ENCODE data around the gene FBLN2. TPM values are rescaled to one million over a fixed set of nuclear protein-coding genes. Genes with fewer than 3 reads are reported as not detected.

Gene FBLN2
- total RNA-seq, 1 experiment from 2014 or later = 36.7 TPM

DNA sequence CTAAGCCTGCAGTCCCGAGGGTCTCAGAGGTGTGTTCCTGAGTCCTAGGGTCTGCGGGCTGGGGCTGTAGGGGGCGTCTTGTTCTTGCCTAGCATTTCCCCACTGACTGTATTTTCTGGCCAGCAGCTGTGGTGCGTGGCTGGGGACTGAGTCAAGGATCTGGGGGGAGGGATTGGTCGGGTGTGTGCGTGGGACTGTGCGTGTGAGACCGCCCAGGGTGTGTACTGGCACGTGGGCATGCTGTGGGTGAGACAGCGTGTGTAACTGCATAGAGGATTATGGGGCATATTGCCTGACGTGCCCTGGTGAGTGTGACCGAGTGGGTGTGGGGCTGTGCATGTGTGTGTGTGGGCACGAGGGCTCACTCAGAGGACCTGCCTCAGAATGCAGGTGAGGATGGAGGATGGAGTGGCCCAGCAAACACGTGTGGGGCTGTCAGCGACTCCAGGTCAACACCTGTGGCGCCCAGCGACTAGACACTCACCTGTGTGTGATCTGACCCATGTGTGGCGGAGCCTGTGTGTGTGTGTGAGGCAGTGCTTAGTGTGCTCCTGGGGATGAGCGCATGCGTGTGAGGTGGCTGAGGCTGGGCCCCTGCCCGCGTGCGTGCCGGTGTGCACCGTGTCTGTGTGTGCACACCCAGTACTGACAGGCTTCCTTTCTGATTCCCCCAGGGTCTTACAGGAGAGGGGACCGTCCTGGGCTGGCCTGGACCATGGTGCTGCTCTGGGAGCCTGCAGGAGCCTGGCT lies 20.9 kb downstream of the FBLN2 start:
- no TSS peak for BruUV-seq (replicated peaks)
- no peak overlapping the region for H3K4me3 ChIP-seq (ENCODE audit: low read depth, low read length)
- intact Hi-C loops (cut with micrococcal nuclease; ENCODE audit: unreplicated experiment) = no loop called here
- DNase-seq = no peak
- H3K27ac Mint-ChIP-seq (ENCODE audit: unreplicated experiment) = no peak overlapping the region
- CTCF ChIA-PET = interaction anchor here (1.0 kb wide), 1 partner anchor 79 kb away, joined by 6 read pairs; no protein-coding TSS in a partner anchor
- TF ChIP-seq, protein P1, sequence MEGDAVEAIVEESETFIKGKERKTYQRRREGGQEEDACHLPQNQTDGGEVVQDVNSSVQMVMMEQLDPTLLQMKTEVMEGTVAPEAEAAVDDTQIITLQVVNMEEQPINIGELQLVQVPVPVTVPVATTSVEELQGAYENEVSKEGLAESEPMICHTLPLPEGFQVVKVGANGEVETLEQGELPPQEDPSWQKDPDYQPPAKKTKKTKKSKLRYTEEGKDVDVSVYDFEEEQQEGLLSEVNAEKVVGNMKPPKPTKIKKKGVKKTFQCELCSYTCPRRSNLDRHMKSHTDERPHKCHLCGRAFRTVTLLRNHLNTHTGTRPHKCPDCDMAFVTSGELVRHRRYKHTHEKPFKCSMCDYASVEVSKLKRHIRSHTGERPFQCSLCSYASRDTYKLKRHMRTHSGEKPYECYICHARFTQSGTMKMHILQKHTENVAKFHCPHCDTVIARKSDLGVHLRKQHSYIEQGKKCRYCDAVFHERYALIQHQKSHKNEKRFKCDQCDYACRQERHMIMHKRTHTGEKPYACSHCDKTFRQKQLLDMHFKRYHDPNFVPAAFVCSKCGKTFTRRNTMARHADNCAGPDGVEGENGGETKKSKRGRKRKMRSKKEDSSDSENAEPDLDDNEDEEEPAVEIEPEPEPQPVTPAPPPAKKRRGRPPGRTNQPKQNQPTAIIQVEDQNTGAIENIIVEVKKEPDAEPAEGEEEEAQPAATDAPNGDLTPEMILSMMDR (IDR thresholded peaks at IDR 0.05; ENCODE audit: insufficient read depth in 1 of 2, low read depth in 1 of 2, low read length in 1 of 2, severe bottlenecking in 1 of 2, unreplicated experiment in 1 of 2) = no peak
- H3K4me1 Mint-ChIP-seq (ENCODE audit: low read depth, unreplicated experiment) = no peaks in the 10 kb centered on the region
- H3K9me3 Mint-ChIP-seq (ENCODE audit: unreplicated experiment) = no peaks in the 10 kb centered on the region
- POLR2A ChIA-PET = no interaction called here
- no peak overlapping the region for H3K4me3 Mint-ChIP-seq (ENCODE audit: unreplicated experiment)
- H3K4me1 ChIP-seq = no peaks in the 10 kb centered on the region; the same call in 1 of the 2 replicates
- no peaks in the 10 kb centered on the region for H3K36me3 ChIP-seq (ENCODE audit: control insufficient read depth, insufficient read depth, low read length)
- no peaks in the 10 kb centered on the region for H3K9me3 ChIP-seq
- no peaks in the 10 kb centered on the region for H3K27me3 Mint-ChIP-seq (ENCODE audit: insufficient read depth, unreplicated experiment)
- H3K27me3 ChIP-seq (replicated peaks; ENCODE audit: control insufficient read depth, insufficient read depth, low read length) = no peaks in the 10 kb centered on the region
- no peaks in the 10 kb centered on the region for H3K36me3 Mint-ChIP-seq (ENCODE audit: insufficient read depth, unreplicated experiment)

DNA sequence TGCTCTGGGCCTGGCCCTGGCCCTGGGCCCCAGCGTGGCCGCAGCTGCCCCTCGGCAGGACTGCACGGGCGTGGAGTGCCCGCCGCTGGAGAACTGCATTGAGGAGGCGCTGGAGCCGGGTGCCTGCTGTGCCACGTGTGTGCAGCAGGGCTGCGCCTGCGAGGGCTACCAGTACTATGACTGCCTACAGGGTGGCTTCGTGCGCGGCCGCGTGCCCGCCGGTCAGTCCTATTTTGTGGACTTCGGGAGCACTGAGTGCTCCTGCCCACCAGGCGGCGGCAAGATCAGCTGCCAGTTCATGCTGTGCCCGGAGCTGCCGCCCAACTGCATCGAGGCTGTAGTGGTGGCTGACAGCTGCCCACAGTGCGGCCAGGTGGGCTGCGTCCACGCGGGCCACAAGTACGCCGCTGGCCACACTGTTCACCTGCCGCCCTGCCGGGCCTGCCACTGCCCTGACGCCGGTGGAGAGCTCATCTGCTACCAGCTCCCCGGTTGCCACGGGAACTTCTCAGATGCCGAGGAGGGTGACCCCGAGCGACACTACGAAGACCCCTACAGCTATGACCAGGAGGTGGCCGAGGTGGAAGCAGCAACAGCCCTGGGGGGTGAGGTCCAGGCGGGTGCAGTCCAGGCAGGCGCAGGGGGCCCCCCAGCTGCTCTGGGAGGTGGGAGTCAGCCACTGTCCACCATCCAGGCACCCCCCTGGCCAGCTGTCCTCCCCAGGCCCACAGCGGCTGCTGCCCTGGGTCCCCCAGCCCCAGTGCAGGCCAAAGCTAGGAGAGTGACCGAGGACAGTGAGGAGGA lies 21.7 kb downstream of the FBLN2 start:
- no peaks in the 10 kb centered on the region for H3K27me3 ChIP-seq (replicated peaks; ENCODE audit: control insufficient read depth, insufficient read depth, low read length)
- H3K36me3 ChIP-seq (ENCODE audit: control insufficient read depth, insufficient read depth, low read length) = no peaks in the 10 kb centered on the region
- H3K4me1 ChIP-seq = no peaks in the 10 kb centered on the region; the same call in 1 of the 2 replicates
- Mint-ChIP-seq H3K27ac (ENCODE audit: unreplicated experiment) (no peak overlapping the region), H3K9me3 (ENCODE audit: unreplicated experiment) (no peaks in the 10 kb centered on the region), H3K27me3 (ENCODE audit: insufficient read depth, unreplicated experiment) (no peaks in the 10 kb centered on the region), H3K4me3 (ENCODE audit: unreplicated experiment) (no peak overlapping the region), H3K36me3 (ENCODE audit: insufficient read depth, unreplicated experiment) (no peaks in the 10 kb centered on the region), H3K4me1 (ENCODE audit: low read depth, unreplicated experiment) (no peaks in the 10 kb centered on the region)
- no peaks in the 10 kb centered on the region for H3K9me3 ChIP-seq
- BruUV-seq (replicated peaks) = no TSS peak
- no peak overlapping the region for H3K4me3 ChIP-seq (ENCODE audit: low read depth, low read length)
- TF ChIP-seq, protein P1 (IDR thresholded peaks at IDR 0.05; ENCODE audit: insufficient read depth in 1 of 2, low read depth in 1 of 2, low read length in 1 of 2, severe bottlenecking in 1 of 2, unreplicated experiment in 1 of 2) = no peak
- ChIA-PET CTCF (interaction anchor here (0.6 to 1.0 kb wide), 3 partner anchors 16 to 78 kb away, joined by 3 to 6 read pairs (median 5); no protein-coding TSS in a partner anchor), POLR2A (no interaction called here)
- DNase-seq = no peak
- intact Hi-C loops (cut with micrococcal nuclease; ENCODE audit: unreplicated experiment) = no loop called here

DNA sequence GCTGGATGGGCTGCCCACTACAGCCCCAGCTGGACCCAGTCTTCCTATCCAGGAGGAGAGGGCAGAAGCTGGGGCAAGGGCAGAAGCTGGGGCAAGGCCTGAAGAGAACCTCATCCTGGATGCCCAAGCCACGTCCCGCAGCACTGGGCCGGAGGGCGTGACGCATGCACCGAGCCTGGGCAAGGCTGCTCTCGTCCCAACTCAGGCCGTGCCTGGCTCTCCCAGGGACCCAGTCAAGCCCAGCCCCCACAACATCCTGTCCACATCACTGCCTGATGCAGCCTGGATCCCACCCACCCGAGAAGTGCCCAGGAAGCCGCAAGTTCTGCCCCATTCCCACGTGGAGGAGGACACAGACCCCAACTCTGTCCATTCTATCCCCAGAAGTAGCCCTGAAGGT lies 22.3 kb downstream of the FBLN2 start:
- no peaks in the 10 kb centered on the region for H3K36me3 ChIP-seq (ENCODE audit: control insufficient read depth, insufficient read depth, low read length)
- ChIA-PET CTCF (interaction anchor here (0.6 to 1.0 kb wide), 3 partner anchors 15 to 77 kb away, joined by 3 to 6 read pairs (median 3); no protein-coding TSS in a partner anchor), POLR2A (no interaction called here)
- no peaks in the 10 kb centered on the region for H3K27me3 Mint-ChIP-seq (ENCODE audit: insufficient read depth, unreplicated experiment)
- intact Hi-C loops (cut with micrococcal nuclease; ENCODE audit: unreplicated experiment) = no loop called here
- H3K36me3 Mint-ChIP-seq (ENCODE audit: insufficient read depth, unreplicated experiment) = peaks cover 1% of the 10 kb centered on the region
- no peaks in the 10 kb centered on the region; the same call in 1 of the 2 replicates for H3K4me1 ChIP-seq
- H3K4me3 Mint-ChIP-seq (ENCODE audit: unreplicated experiment) = no peak overlapping the region
- TF ChIP-seq, protein P1 (IDR thresholded peaks at IDR 0.05; ENCODE audit: insufficient read depth in 1 of 2, low read depth in 1 of 2, low read length in 1 of 2, severe bottlenecking in 1 of 2, unreplicated experiment in 1 of 2) = no peak
- no peaks in the 10 kb centered on the region for H3K9me3 ChIP-seq
- H3K27ac Mint-ChIP-seq (ENCODE audit: unreplicated experiment) = no peak overlapping the region
- no peak overlapping the region for H3K4me3 ChIP-seq (ENCODE audit: low read depth, low read length)
- H3K9me3 Mint-ChIP-seq (ENCODE audit: unreplicated experiment) = no peaks in the 10 kb centered on the region
- no peaks in the 10 kb centered on the region for H3K27me3 ChIP-seq (replicated peaks; ENCODE audit: control insufficient read depth, insufficient read depth, low read length)
- peaks cover 3% of the 10 kb centered on the region for H3K4me1 Mint-ChIP-seq (ENCODE audit: low read depth, unreplicated experiment)
- DNase-seq = no peak
- no TSS peak for BruUV-seq (replicated peaks)
